Heart left ventricle (tissue), 16 donors: ENCODE data around the gene NDN. TPM values are rescaled to one million over a fixed set of nuclear protein-coding genes. Genes with fewer than 3 reads are reported as not detected.

Experiments used
- ATAC-seq, 4 donors: fragments of 200-7000 bp; cut with Tn5 transposase; one replicate each; pipeline ENCODE4 v1.9.1; 2020 to 2022; ENCODE audit warnings: moderate library complexity in 4 of 4, mild to moderate bottlenecking in 3 of 4, moderate number of reproducible peaks in 1 of 4
- DNase-seq, 5 donors: peaks; one replicate each; pipeline ENCODE4 v3.0.0-alpha.2; 2020
- H3K27ac ChIP-seq, 12 donors: fragments of 200-600 bp; sonication (generic) in 4 of 12; one replicate each; pipeline versions ENCODE4 v1.5.0 to v1.8.0; 2016 to 2022; ENCODE audit warnings: mild to moderate bottlenecking in 2 of 12
- H3K27me3 ChIP-seq, 9 donors: fragments of 200-600 bp; sonication (generic) in 2 of 9; one replicate each; pipeline versions ENCODE4 v1.5.1 to v1.8.0; 2016 to 2022; ENCODE audit warnings: mild to moderate bottlenecking in 3 of 9
- H3K36me3 ChIP-seq, 9 donors: fragments of 200-600 bp; sonication (generic) in 2 of 9; one replicate each; pipeline versions ENCODE4 v1.5.0 to v1.8.0; 2018 to 2022; ENCODE audit warnings: mild to moderate bottlenecking in 2 of 9
- H3K4me1 ChIP-seq, 12 donors: fragments of 200-600 bp; sonication (generic) in 4 of 12; one replicate each; pipeline versions ENCODE4 v1.5.0 to v1.8.0; 2016 to 2022; ENCODE audit warnings: mild to moderate bottlenecking in 3 of 12
- H3K4me3 ChIP-seq, 12 donors: fragments of 200-600 bp; sonication (generic) in 4 of 12; one replicate each; pipeline versions ENCODE4 v1.5.0 to v1.8.0; 2017 to 2022; ENCODE audit warnings: mild to moderate bottlenecking in 9 of 12, moderate library complexity in 4 of 12
- H3K9me3 ChIP-seq, 12 donors: fragments of 200-600 bp; sonication (generic) in 4 of 12; one replicate each; pipeline versions ENCODE4 v1.5.0 to v1.8.0; 2016 to 2022; ENCODE audit warnings: mild to moderate bottlenecking in 1 of 12
- CTCF ChIP-seq, 12 donors: fragments of 200-600 bp; sonication (generic) in 4 of 12; IDR thresholded peaks; one replicate each; pipeline versions ENCODE4 v1.5.0 to v1.8.0; 2018 to 2022; ENCODE audit warnings: antibody characterized with exemption in 12 of 12, mild to moderate bottlenecking in 5 of 12
- POLR2A ChIP-seq, 2 donors: fragments of 450-650 bp; IDR thresholded peaks; one replicate each; pipeline ENCODE4 v1.6.1; 2017; ENCODE audit warnings: antibody characterized with exemption in 2 of 2, mild to moderate bottlenecking in 2 of 2, moderate library complexity in 2 of 2
- WGBS, 4 donors: extraction: QIAGEN DNeasy Blood & Tissue Kit in 2 of 4; methylation state at CpG; one replicate each; pipeline versions ENCODE4 v1.1.5 to v1.1.7; 2013 to 2018; 5-methylcytosine and 5-hydroxymethylcytosine counted together
- intact Hi-C, 10 donors: fragments of 100-400 bp; cut with DNase I; formaldehyde crosslinking; loops; one replicate each; pipeline versions ENCODE4 v1.11.1 to v1.14.2; 2022
- polyA plus RNA-seq, 2 donors: library from polyadenylated mRNA; stranded (reverse); fragments of 200-250 nt; gene quantifications; one replicate each; pipeline ENCODE4 v1.2.3, GENCODE V29; 2013
- total RNA-seq, 9 donors: library from RNA; depleted of rRNA in 2 of 9; stranded (reverse); fragments of >200 nt in 2 of 9; fragmentation: NEBNext Ultra II Directional in 3 of 9; extraction: Animal tissue kit (Norgen Biotek cat#: 25700) in 3 of 9; gene quantifications; one replicate each; pipeline versions ENCODE4 v1.1.0 to v1.2.4, GENCODE V29; 2016 to 2023
- donor health status: ischemic (EF 13 %, LVEDD 7.1; RV severe dilation, severe dysfunction).
- donor health status: healthy with polysubstance abuse.
- donor health status: DM: no; HTN: yes; CAD: no.
- donor health status: DM: no; HTN: no; CAD: no.
- donor health status: ischemic (EF 25% LVEDD 6.9; RV normal size, moderate dysfunction).
- donor health status: ischemic (EF 25% LVEDD 5.7; RV mildly dilated, moderate dysfunction).
- donor health status: healthy.
- donor health status: DM: yes; HTN: yes; CAD: no.
- donor health status: ischemic (EF 35%, LVEDD 5.7; RV mildly dilated, moderate dysfunction).
- donor health status: nonischemic (EF 11% LVEDD 7.7; RV severe dilation, severe dysfunction).
- donor health status: DM: yes; HTN: yes; CAD: no.
- donor health status: PGD.
- donor health status: ischemic (EF 29% LVEDD 5.4; RV normal size, mild dysfunction).
- donor health status: nonischemic (EF 23%, LVEDD 6.1; RV moderate dilation, normal function).

Gene NDN
- total and polyA plus RNA-seq, 11 donors = 12.2 to 79.2 (median 37.6) TPM

DNA sequence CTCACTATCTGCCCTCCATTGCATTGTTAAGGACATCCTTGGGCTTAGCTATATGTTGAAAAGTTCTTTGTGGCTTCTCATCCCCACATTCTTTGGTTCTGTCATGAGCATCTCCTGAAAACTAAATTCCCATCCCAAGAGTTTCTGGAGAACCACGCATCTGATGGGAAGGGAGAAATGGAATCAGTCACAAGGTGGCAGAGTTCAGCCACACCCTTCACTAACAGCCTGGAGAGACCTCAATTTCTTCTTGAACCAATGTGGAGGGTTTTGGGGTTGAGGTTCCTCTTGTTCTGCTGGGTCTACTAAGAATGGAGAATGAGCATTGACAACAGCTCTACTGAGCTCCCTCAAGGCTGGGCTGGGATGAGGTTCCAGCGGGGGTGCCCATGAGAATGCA, 23.9 kb downstream of the NDN start:
- peaks cover 0 to 27% (median 0%) of the 10 kb centered on the region in 9 donors for H3K27me3 ChIP-seq
- intact Hi-C loops = no loop called here
- H3K9me3 ChIP-seq = no peaks in the 10 kb centered on the region
- 45 to 56% (median 53%) methylated on average over 2 of the region's 2 CpGs for WGBS, 4 donors
- ATAC-seq (no peak), DNase-seq (no peak)
- no peaks in the 10 kb centered on the region for H3K4me1 ChIP-seq
- H3K36me3 ChIP-seq = no peaks in the 10 kb centered on the region
- no peak overlapping the region for H3K4me3 ChIP-seq
- TF ChIP-seq CTCF (IDR thresholded peaks at IDR 0.05) (no peak), POLR2A (IDR thresholded peaks at IDR 0.05) (no peak)
- H3K27ac ChIP-seq = no peak overlapping the region

DNA sequence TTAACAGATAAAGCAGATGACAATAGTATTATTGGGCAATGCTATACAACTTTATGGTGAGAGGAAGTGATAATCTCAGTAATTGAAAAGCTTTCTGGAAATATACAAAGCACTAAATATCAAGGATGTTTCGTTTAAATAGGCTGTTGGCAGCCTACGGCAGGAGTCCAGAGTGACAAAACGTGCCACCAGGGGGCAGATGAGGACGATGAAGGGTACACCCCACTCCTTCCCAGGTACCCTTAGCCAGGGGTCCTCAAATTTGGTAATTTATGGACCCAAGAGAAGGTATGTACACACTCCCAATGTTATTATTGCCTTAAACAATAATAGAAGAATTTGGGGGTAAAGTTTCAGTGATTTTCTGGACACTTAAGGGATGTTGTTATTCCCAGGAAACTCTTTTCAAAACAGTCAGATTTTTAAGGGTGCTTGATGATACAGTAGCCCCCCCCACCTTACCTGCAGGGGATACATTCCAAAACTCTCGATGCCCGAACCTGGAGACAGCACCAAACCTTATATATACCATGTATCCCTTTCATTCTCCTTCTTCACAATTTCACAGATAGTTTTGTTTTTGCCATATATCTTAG, 38.1 kb downstream of the NDN start:
- peak; percentile 33 to 62 (median 47) for TF ChIP-seq CTCF (IDR thresholded peaks at IDR 0.05)
- TF ChIP-seq POLR2A (IDR thresholded peaks at IDR 0.05) = no peak
- DNase-seq = no peak
- intact Hi-C loops = loop anchor here in 9 of 10 donors (5.0 to 10.0 kb wide), 11 partner anchors 206 to 1856 kb away; no protein-coding TSS in a partner anchor
- H3K27me3 ChIP-seq = peaks cover 0 to 34% (median 10%) of the 10 kb centered on the region in 9 donors
- H3K9me3 ChIP-seq = no peaks in the 10 kb centered on the region
- H3K27ac ChIP-seq = no peak overlapping the region
- peaks cover 0 to 8% (median 0%) of the 10 kb centered on the region in 12 donors for H3K4me1 ChIP-seq
- no peaks in the 10 kb centered on the region for H3K36me3 ChIP-seq
- no peak overlapping the region for H3K4me3 ChIP-seq
- WGBS, 4 donors = 24 to 32% (median 28%) methylated on average over 6 of the region's 6 CpGs
- peak in 2 of 4 donors; percentile 47 for ATAC-seq

DNA sequence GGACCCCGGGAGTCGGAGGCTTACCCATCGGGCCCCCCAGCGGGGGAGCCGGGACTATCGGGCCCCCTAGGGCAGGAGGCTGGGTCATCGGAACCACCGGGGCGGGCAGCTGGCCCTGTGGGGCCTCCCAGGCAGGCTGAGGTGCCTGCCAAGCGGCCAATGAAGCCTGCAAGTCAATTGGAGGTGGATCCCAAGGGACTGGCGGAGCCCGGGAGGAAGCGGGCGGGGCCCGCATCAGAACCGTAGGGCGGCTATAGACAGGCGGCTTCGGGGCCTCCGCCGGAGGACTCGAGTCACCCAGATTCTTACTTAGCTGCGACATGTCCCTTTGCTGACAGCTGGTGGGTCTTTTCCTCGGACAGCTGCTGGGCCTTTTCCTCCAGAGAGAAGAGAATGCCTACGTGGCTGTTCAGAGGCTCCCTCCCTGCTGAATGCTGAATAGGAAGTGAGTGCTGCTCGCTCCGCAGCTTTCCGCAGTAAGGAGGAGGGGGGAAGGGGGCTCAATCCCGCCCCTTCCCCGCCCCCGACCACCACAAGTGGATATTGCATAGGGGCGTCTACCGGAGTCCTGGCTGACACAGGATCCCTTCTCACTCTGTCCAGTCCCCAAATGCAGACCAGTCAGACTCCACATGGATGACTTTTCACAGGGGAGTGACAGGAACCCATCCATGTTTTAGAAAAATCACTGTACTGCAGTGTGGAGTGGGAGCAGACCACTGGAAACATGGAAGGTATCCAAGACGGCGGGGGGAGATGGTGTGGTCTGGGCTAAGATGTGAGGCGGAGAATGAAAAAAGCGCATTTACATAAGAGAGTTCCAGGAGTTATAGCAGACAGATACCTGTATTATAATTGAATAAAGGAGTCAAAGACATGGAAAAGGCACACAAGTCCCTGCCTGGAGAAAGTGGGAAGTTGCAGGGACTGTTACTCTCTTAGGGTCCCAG, 39.4 kb downstream of the NDN start, which contains the start of gene MAGEL2:
Gene MAGEL2, minus strand, starts transcription at position 447 of the 950 bp plus-strand sequence. Its CDS starts 125 bp downstream, at position 322.
- Histone ChIP-seq H3K36me3 (no peaks in the 10 kb centered on the region), H3K27me3 (peaks cover 0 to 38% (median 10%) of the 10 kb centered on the region in 9 donors), H3K9me3 (no peaks in the 10 kb centered on the region), H3K4me1 (peaks cover 0 to 8% (median 0%) of the 10 kb centered on the region in 12 donors), H3K4me3 (peak within 1 kb of the TSS in 11 of 12 donors; percentile 13 to 48 (median 37)), H3K27ac (no peak within 1 kb of the TSS)
- DNase-seq (no peak), ATAC-seq (peak in 1 of 4 donors; percentile 30)
- TF ChIP-seq POLR2A (IDR thresholded peaks at IDR 0.05) = no peak
- no peak for TF ChIP-seq CTCF (IDR thresholded peaks at IDR 0.05)
- intact Hi-C loops = loop anchor here in 9 of 10 donors (5.0 to 10.0 kb wide), 11 partner anchors 207 to 1857 kb away; no protein-coding TSS in a partner anchor
- 42 to 52% (median 49%) methylated on average over 33 to 37 of the region's 37 CpGs for WGBS, 4 donors

- H3K27me3 ChIP-seq = peaks cover 0 to 45% (median 13%) of the 10 kb centered on the region in 9 donors
- intact Hi-C loops = loop anchor here in 9 of 10 donors (5.0 to 10.0 kb wide), 11 partner anchors 208 to 1858 kb away; no protein-coding TSS in a partner anchor
- no peak for ATAC-seq
These were observed 40.2 kb downstream of the NDN start for GRCh38 chr15:23647001-23647295.

More at GRCh38 chr15:23647001-23647295, 40.2 kb downstream of the NDN start:
- no peaks in the 10 kb centered on the region for H3K36me3 ChIP-seq
- no peak overlapping the region for H3K27ac ChIP-seq
- no peak for DNase-seq
- WGBS, 4 donors = 75 to 88% (median 81%) methylated on average over 14 to 17 of the region's 17 CpGs
- no peaks in the 10 kb centered on the region for H3K9me3 ChIP-seq
- H3K4me3 ChIP-seq = peak overlapping the region in 9 of 12 donors; percentile 14 to 48 (median 37)
- peaks cover 0 to 8% (median 0%) of the 10 kb centered on the region in 12 donors for H3K4me1 ChIP-seq
- TF ChIP-seq POLR2A (IDR thresholded peaks at IDR 0.05) (no peak), CTCF (IDR thresholded peaks at IDR 0.05) (no peak)
